Bronchial epithelial cell (primary cell): Measurements from ENCODE around the gene VEGFA. TPM values are rescaled to one million over a fixed set of nuclear protein-coding genes. Genes with fewer than 3 reads are reported as not detected.

Experiments
- DNase-seq: peaks from one replicate; pipeline ENCODE4 v3.0.0-alpha.2; 2010; ENCODE audit warnings: low read depth
- FAIRE-seq: peaks from 2 replicates; lab custom pipeline; 2011; peaks lifted over from hg19 to GRCh38; lab: Jason Lieb, UNC
- H3K27me3 ChIP-seq: 2 replicates; pipeline ENCODE4 v1.5.1; 2011; ENCODE audit warnings: low read length; ENCODE audit not compliant: control insufficient read depth, insufficient read depth
- H3K36me3 ChIP-seq: 2 replicates; pipeline ENCODE4 v1.5.1; 2011; ENCODE audit warnings: low read length; ENCODE audit not compliant: control insufficient read depth, insufficient read depth
- H3K4me3 ChIP-seq: 2 replicates; pipeline ENCODE4 v1.5.1; 2011; ENCODE audit warnings: mild to moderate bottlenecking, low read depth, low read length, control low read depth
- CTCF ChIP-seq: IDR thresholded peaks from 2 replicates; pipeline ENCODE4 v1.5.1; 2011; ENCODE audit warnings: mild to moderate bottlenecking, moderate library complexity, low read length, control low read depth, inconsistent platforms; ENCODE audit not compliant: insufficient read depth, severe bottlenecking
- total RNA-seq: library from RNA; depleted of rRNA; stranded (reverse); fragments of >200 nt; gene quantifications from 2 replicates; pipeline ENCODE4 v1.2.1, GENCODE V29; 2014

The VEGFA gene
- total RNA-seq, 1 donor from 2014 or later: 391 TPM

GRCh38 chr6:43804550-43805223 lies 34.7 kb downstream of the VEGFA start:
- no peaks in the 10 kb centered on the region for H3K27me3 ChIP-seq
- FAIRE-seq: no peak
- no peak for DNase-seq
- H3K4me3 ChIP-seq: no peak overlapping the region
- no peak for TF ChIP-seq CTCF
- no peaks in the 10 kb centered on the region for H3K36me3 ChIP-seq

DNA sequence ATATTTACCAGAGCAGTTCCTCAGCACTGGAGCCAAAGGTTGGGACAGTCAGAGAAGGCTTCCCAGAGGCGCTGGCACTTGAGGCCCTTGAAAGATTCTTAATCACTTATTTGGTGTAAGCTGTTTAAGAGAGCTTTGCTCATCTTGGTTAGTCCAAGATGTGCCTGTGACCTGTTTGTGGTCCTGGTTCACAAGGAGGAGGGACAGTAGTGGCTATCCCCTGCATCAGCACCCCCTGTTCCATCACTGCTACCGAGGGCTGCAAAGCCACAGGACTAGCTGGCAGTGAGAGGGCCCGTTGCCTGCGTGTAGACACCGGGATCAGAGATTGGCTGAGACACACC lies 35.7 kb downstream of the VEGFA start:
- DNase-seq (no peak), FAIRE-seq (no peak)
- no peaks in the 10 kb centered on the region for H3K36me3 ChIP-seq
- H3K4me3 ChIP-seq: no peak overlapping the region
- no peak for TF ChIP-seq CTCF
- H3K27me3 ChIP-seq: no peaks in the 10 kb centered on the region

GRCh38 chr6:43806043-43806757 lies 36.2 kb downstream of the VEGFA start:
- Histone ChIP-seq H3K4me3 (no peak overlapping the region), H3K27me3 (no peaks in the 10 kb centered on the region), H3K36me3 (no peaks in the 10 kb centered on the region)
- no peak for TF ChIP-seq CTCF
- DNase-seq: peak; percentile 43
- FAIRE-seq: no peak

DNA sequence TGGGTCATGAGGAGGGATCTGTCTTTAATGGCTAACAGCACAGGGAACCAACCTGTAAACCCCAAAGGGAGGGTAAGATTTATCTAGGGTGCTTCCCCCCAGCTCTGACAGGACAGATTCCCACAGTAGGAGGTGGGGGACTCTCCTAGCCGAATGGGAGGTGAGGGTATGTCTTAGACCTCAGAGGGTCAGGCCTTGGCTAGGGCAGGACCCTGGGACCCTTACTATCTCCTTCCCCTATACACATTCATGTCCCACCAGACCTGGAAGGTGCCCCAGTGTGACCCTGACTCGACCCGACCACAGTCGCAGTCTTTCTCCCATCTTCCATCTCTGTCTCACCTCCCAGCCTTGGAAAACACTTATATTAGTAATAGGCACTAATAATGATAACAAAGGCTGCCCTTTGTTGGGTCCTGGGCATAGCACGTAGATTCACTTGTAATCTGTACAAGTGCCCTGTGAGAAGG lies 36.8 kb downstream of the VEGFA start:
- FAIRE-seq (no peak), DNase-seq (no peak)

DNA sequence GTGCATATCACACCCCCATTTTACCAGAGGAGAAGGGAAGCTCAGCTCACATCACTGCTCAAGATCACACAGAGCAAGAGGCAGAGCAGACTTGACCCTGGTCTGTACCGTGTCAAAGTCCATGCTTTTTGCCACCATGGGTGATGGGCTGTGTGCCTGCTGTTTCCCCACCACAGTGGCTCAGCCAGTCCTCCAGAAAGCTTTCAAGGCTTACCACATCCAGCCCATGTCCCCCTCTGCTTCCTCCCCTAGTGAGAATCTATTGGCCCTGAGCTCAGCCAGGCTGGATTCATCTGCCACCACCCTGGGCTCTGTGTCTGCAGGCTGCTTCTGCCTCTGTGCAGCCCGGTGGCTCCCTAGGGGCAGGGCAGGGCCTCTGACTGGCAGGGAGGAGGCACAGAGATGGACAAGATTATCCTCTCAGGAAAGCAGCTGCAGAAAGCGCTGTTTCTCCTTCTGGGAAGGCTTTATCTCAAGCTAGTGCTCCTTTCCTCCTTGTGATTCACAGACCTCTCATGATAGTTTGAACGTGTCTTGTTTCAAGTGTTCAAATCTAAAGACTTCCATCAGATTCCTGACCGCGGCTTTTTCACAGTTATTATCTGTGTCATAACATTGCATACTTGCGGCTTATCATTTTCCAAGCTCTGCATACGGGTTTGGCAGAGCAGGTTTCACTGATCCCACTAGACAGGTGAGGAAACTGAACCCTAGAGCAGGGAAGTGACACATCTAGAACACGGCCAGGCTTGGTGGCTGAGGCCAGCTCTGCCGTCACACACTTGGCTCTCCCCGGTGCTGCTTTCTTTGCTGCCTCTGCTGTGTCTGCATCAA lies 37.4 kb downstream of the VEGFA start:
- no peak for TF ChIP-seq CTCF
- FAIRE-seq (no peak), DNase-seq (no peak)
- Histone ChIP-seq H3K36me3 (no peaks in the 10 kb centered on the region), H3K4me3 (no peak overlapping the region), H3K27me3 (no peaks in the 10 kb centered on the region)

More for the DNA sequence above, 36.8 kb downstream of the VEGFA start:
- no peak for TF ChIP-seq CTCF
- H3K27me3 ChIP-seq: no peaks in the 10 kb centered on the region
- H3K36me3 ChIP-seq: no peaks in the 10 kb centered on the region
- H3K4me3 ChIP-seq: no peak overlapping the region
